HCT116 (cell line): ENCODE results near the gene PDE6C. TPM values are rescaled to one million over a fixed set of nuclear protein-coding genes. Genes with fewer than 3 reads are reported as not detected.

Source experiments
- ATAC-seq: fragments of 200-7000 bp; cut with Tn5 transposase; 2 replicates; pipeline ENCODE4 v1.9.1; 2020; ENCODE audit warnings: mild to moderate bottlenecking, moderate library complexity
- BruUV-seq: library from RNA; stranded (reverse); fragments of 400-500 nt; replicated peaks from 2 replicates; lab custom pipeline; 2021; lab: Mats Ljungman, UMichigan
- CTCF ChIA-PET: fragments of 300-600 bp; sonication (Branson Sonifier 250); formaldehyde crosslinking; loops from one replicate; lab custom pipeline; 2021; ENCODE audit warnings: antibody characterized with exemption; lab: Charles Lee
- POLR2A ChIA-PET: fragments of 300-600, 350-600 bp; sonication (Branson Sonifier 250); formaldehyde crosslinking; loops from one replicate; lab custom pipeline; 2021; ENCODE audit warnings: antibody characterized with exemption; lab: Charles Lee
- RAD21 ChIA-PET, 2 experiments: fragments of 300-600 bp; sonication (Branson Sonifier 250); formaldehyde crosslinking; loops; one replicate each; lab custom pipeline; 2023; ENCODE audit warnings: low total read pairs in 2 of 2; ENCODE audit not compliant: uncharacterized antibody in 2 of 2, unreplicated experiment in 2 of 2, low non-redundant PET in 1 of 2; lab: Charles Lee
- DNase-seq: peaks from one replicate; pipeline ENCODE4 v3.0.0-alpha.2; 2010; ENCODE audit warnings: low read depth, low spot score
- H2AFZ ChIP-seq: fragments of 200-600 bp; shearing (Covaris generic), sonication (generic); 2 replicates; pipeline ENCODE4 v1.6.1; 2017; ENCODE audit warnings: low read depth, mixed run types, mixed read lengths, antibody characterized with exemption, low read length; ENCODE audit not compliant: poor library complexity, severe bottlenecking
- H3K27ac ChIP-seq: 2 replicates; pipeline ENCODE4 v1.5.1; 2012; ENCODE audit warnings: low read depth, low read length
- H3K27me3 ChIP-seq: fragments of 200-600 bp; sonication (generic); 2 replicates; pipeline ENCODE4 v1.6.1; 2016; ENCODE audit warnings: mixed run types, low read length, mixed read lengths; ENCODE audit not compliant: insufficient read depth
- H3K36me3 ChIP-seq, 2 experiments: fragments of 200-500 bp in 1 of 2; fragments of 200-600 bp in 1 of 2; sonication (Bioruptor generic) in 1 of 2; sonication (generic) in 1 of 2; 2 replicates each; pipeline versions ENCODE4 v1.5.1 to v1.6.1; 2014 to 2016; ENCODE audit warnings: low read length in 2 of 2, inconsistent platforms in 1 of 2, mixed read lengths in 1 of 2, mixed run types in 1 of 2; ENCODE audit not compliant: insufficient read depth in 2 of 2, control insufficient read depth in 1 of 2
- H3K4me1 ChIP-seq, 2 experiments: fragments of 200-600 bp in 1 of 2; sonication (generic) in 1 of 2; 2 replicates each; pipeline versions ENCODE4 v1.5.1 to v1.6.1; 2012 to 2017; ENCODE audit warnings: low read length in 2 of 2, inconsistent platforms in 1 of 2, mild to moderate bottlenecking in 1 of 2, mixed read lengths in 1 of 2, mixed run types in 1 of 2, moderate library complexity in 1 of 2; ENCODE audit not compliant: insufficient read depth in 2 of 2, control insufficient read depth in 1 of 2
- H3K4me2 ChIP-seq: fragments of 200-600 bp; sonication (generic); 2 replicates; pipeline ENCODE4 v1.6.1; 2017; ENCODE audit warnings: mixed run types, low read length, mixed read lengths
- H3K4me3 ChIP-seq, 2 experiments: fragments of 200-600 bp in 1 of 2; sonication (generic) in 1 of 2; replicated peaks in 1 of 2; 2 replicates each; pipeline ENCODE4 v1.5.1; 2011 to 2016; ENCODE audit warnings: low read length in 2 of 2, control low read depth in 1 of 2, low read depth in 1 of 2, mild to moderate bottlenecking in 1 of 2, mixed read lengths in 1 of 2, mixed run types in 1 of 2
- H3K79me2 ChIP-seq: fragments of 200-600 bp; sonication (generic); 2 replicates; pipeline ENCODE4 v1.6.1; 2017; ENCODE audit warnings: mild to moderate bottlenecking, mixed run types, low read length, moderate library complexity, mixed read lengths; ENCODE audit not compliant: insufficient read depth
- H3K9ac ChIP-seq: fragments of 200-600 bp; sonication (generic); 2 replicates; pipeline ENCODE4 v1.6.1; 2016; ENCODE audit warnings: low read length, mixed read lengths
- H3K9me2 ChIP-seq: fragments of 200-600 bp; sonication (generic), shearing (Covaris generic); 2 replicates; pipeline ENCODE4 v1.6.1; 2017; ENCODE audit warnings: mixed run types, mild to moderate bottlenecking, moderate library complexity; ENCODE audit not compliant: insufficient read depth
- H3K9me3 ChIP-seq, 2 experiments: fragments of 200-500 bp in 1 of 2; fragments of 200-600 bp in 1 of 2; sonication (Bioruptor generic) in 1 of 2; sonication (generic) in 1 of 2; 2 replicates each; pipeline ENCODE4 v1.6.1; 2014 to 2017; ENCODE audit warnings: low read length in 2 of 2, mixed read lengths in 2 of 2, inconsistent platforms in 1 of 2, low read depth in 1 of 2, mild to moderate bottlenecking in 1 of 2, mixed run types in 1 of 2, moderate library complexity in 1 of 2; ENCODE audit not compliant: control insufficient read depth in 1 of 2, insufficient read depth in 1 of 2
- H4K20me1 ChIP-seq: fragments of 200-600 bp; sonication (generic), shearing (Covaris generic); 2 replicates; pipeline ENCODE4 v1.6.1; 2017; ENCODE audit warnings: mixed run types, mild to moderate bottlenecking, moderate library complexity; ENCODE audit not compliant: insufficient read depth
- CBX3 ChIP-seq: IDR thresholded peaks from 2 replicates; pipeline ENCODE4 v1.6.1; 2012; ENCODE audit warnings: low read depth
- CEBPB ChIP-seq: IDR thresholded peaks from 2 replicates; pipeline ENCODE4 v1.6.1; 2012; ENCODE audit warnings: low read depth
- EGR1 ChIP-seq: IDR thresholded peaks from 2 replicates; pipeline ENCODE4 v1.6.1; 2012; ENCODE audit warnings: low read depth
- ELF1 ChIP-seq: IDR thresholded peaks from 2 replicates; pipeline ENCODE4 v1.6.1; 2012; ENCODE audit warnings: low read depth, borderline replicate concordance
- EZH2phosphoT487 ChIP-seq: fragments of 200-600 bp; IDR thresholded peaks from 2 replicates; pipeline ENCODE4 v1.6.1; 2018; ENCODE audit warnings: antibody characterized with exemption, borderline replicate concordance
- FOSL1 ChIP-seq: IDR thresholded peaks from 2 replicates; pipeline ENCODE4 v1.6.1; 2012; ENCODE audit warnings: low read depth
- JUND ChIP-seq: IDR thresholded peaks from 2 replicates; pipeline ENCODE4 v1.6.1; 2012
- POLR2A ChIP-seq: IDR thresholded peaks from 2 replicates; pipeline ENCODE4 v1.7.0; 2011; ENCODE audit warnings: borderline replicate concordance; ENCODE audit not compliant: insufficient read depth, insufficient read length; ENCODE audit errors: extremely low read depth
- RAD21 ChIP-seq: IDR thresholded peaks from 2 replicates; pipeline ENCODE4 v1.6.1; 2012; ENCODE audit warnings: low read depth, mild to moderate bottlenecking
- SIN3A ChIP-seq: IDR thresholded peaks from 2 replicates; pipeline ENCODE4 v1.6.1; 2012; ENCODE audit warnings: low read depth
- SP1 ChIP-seq: IDR thresholded peaks from 2 replicates; pipeline ENCODE4 v1.6.1; 2012; ENCODE audit warnings: low read depth
- SRF ChIP-seq: IDR thresholded peaks from 2 replicates; pipeline ENCODE4 v1.6.1; 2012; ENCODE audit warnings: low read depth
- YY1 ChIP-seq: IDR thresholded peaks from 2 replicates; pipeline ENCODE4 v1.6.1; 2011; ENCODE audit warnings: low read length, low read depth, moderate library complexity, mild to moderate bottlenecking; ENCODE audit not compliant: insufficient replicate concordance; ENCODE audit errors: extremely low read depth
- ZNF274 ChIP-seq: fragments of 200-500 bp; sonication (Bioruptor generic); IDR thresholded peaks from 2 replicates; pipeline ENCODE4 v1.6.1; 2014; ENCODE audit warnings: mild to moderate bottlenecking, low read depth, low read length, inconsistent platforms
- intact Hi-C: fragments of 100-400 bp; cut with micrococcal nuclease; formaldehyde crosslinking; loops from 2 replicates; pipeline ENCODE4 v1.10.0; 2022
- total RNA-seq: library from RNA; stranded (reverse); gene quantifications from one replicate; pipeline ENCODE4 v1.2.1, GENCODE V29; 2021; ENCODE audit not compliant: unreplicated experiment

PDE6C gene
- total RNA-seq, 1 experiment from 2014 or later, result not detected

- ATAC-seq (no peak), DNase-seq (no peak)
- Histone ChIP-seq H3K36me3 (no peaks in the 10 kb centered on the region), H3K9me3 (no peaks in the 10 kb centered on the region), H3K4me3 (no peak overlapping the region), H4K20me1 (no peaks in the 10 kb centered on the region), H3K79me2 (no peaks in the 10 kb centered on the region), H3K9ac (no peak overlapping the region), H3K27ac (no peak overlapping the region), H3K9me2 (no peaks in the 10 kb centered on the region), H3K4me1 (no peaks in the 10 kb centered on the region), H2AFZ (no peak overlapping the region), H3K27me3 (no peaks in the 10 kb centered on the region), H3K4me2 (no peak overlapping the region)
- ChIA-PET POLR2A (no interaction called here), RAD21 (no interaction called here), CTCF (no interaction called here)
- intact Hi-C loops, result no loop called here
- BruUV-seq, result no TSS peak
- TF ChIP-seq POLR2A (no peak), SIN3A (no peak), CBX3 (no peak), ELF1 (no peak), FOSL1 (no peak), JUND (no peak), SRF (no peak), CEBPB (no peak), EGR1 (no peak), EZH2phosphoT487 (no peak)
Observed at GRCh38 chr10:93599778-93600177, 12.6 kb upstream of the PDE6C start.

DNA sequence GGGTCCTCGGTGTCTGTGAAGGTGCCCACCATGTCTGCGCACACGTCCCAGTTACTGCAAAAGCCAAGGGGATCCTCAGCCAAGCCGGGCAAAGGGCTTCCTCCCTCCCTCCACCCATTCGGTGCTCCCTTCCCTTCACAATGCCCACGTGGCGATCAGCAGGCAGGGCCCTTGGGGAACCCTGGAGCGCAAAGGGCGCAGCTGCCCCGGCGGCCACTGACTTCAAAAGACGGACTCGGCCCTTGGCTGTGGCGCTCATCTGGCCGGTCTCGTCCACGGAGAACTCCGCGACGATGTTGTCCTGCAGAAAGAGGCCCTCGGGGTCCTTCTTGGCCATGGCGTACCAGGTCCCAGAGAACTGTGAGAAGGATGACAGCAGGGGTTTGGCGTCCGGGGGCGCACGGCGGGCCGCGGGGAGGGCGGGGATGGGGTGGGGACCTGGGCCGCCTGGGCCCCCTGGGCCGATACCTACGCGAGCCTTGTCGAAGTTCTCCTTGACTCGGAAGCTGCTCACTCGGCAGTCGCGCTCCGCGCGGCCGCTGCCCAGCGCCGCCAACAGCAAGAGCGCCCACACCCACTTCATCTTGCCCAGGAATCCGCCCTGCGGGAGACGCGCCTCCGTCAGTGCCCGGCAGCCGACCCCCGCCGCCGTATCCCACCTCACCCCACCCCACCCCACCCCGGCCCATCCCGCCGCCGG lies 11.7 kb upstream of the PDE6C start:
- Histone ChIP-seq H3K9me3 (no peaks in the 10 kb centered on the region), H3K4me3 (no peak overlapping the region), H3K4me2 (no peak overlapping the region), H3K27me3 (no peaks in the 10 kb centered on the region), H3K27ac (no peak overlapping the region), H4K20me1 (no peaks in the 10 kb centered on the region), H3K79me2 (no peaks in the 10 kb centered on the region), H3K9me2 (no peaks in the 10 kb centered on the region), H3K36me3 (no peaks in the 10 kb centered on the region), H3K9ac (no peak overlapping the region), H2AFZ (no peak overlapping the region), H3K4me1 (no peaks in the 10 kb centered on the region)
- intact Hi-C loops, result no loop called here
- no TSS peak for BruUV-seq
- ChIA-PET CTCF (no interaction called here), POLR2A (no interaction called here), RAD21 (no interaction called here)
- DNase-seq (no peak), ATAC-seq (no peak)
- no peak for TF ChIP-seq YY1
- TF ChIP-seq SP1, result no peak
- no peak for TF ChIP-seq ZNF274
- no peak for TF ChIP-seq RAD21
- TF ChIP-seq EGR1, result no peak
- no peak for TF ChIP-seq EZH2phosphoT487
